HG03442 (cell line): ENCODE measurements around the gene ADARB1.

Experiments used
- ATAC-seq: cut with Tn5 transposase; IDR thresholded peaks from one replicate; pipeline ENCODE4 v1.9.1; 2021; ENCODE audit warnings: mild to moderate bottlenecking, moderate library complexity; ENCODE audit not compliant: unreplicated experiment

The ADARB1 gene

DNA sequence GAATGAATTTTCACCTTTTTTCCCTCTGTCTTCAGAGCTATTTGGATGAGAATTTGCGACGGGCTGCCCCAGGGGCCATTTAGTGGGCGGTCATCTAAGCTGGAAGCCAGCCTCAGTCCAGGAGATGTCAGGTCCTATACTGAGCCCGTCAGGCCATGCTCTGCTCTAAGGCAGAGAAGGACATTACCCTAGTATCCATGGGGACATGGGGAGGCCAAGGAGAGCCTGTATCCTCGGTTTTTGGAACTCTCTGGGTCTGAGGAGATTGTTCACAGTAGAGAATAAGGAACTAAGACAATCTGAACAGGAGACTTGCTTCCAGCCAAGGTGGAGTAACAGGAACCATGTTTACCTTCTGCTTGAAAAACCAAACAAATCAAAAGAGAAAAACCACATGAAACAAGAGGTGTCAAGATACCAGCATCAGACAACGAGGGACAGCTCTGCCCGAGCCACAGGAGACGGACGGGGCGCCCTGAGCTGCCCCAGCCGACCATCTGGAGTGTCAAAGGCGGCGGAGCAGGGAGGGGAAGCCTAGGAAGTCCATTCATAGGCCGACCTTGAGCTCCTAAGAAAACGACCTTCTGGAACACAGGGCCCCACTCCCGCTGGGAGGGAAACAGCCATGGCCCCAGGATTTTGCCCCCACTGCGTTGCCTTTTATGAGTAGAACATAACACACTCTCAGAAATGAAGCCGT, 20.0 kb upstream of the ADARB1 start:
- ATAC-seq: no peak

DNA sequence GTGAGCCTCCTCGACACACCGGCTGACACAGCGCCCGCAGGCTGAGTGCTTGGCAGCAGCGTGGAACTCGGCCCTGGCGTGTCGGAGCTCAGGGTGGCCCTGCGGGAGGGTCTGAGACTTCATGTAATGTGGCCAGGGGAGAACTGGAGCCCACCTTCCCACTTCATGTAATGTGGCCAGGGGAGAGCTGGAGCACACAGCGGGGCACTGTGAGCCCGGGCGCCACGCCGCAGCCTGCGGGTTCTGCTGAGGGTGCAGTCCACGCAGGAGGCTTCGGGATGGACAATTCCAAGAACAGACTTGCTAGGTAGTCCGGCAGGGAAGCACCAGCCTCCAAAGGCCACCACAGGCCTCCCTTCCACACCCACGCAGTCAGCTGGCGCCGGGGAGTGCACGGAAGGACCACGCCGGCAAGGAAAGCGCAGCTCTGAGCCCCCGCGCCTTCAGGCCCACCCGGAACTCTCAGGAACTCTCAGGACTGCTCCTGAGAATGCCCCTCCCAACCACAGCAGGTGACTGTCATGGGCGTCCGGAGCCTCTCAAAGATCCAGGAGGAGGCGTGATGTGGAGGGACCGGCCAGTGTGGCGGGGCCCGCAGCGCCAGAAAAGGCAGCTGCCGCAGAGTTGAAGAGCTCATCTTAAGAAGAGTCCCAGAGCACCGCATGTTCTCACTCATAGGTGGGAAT, 19.3 kb upstream of the ADARB1 start:
- no peak for ATAC-seq

DNA sequence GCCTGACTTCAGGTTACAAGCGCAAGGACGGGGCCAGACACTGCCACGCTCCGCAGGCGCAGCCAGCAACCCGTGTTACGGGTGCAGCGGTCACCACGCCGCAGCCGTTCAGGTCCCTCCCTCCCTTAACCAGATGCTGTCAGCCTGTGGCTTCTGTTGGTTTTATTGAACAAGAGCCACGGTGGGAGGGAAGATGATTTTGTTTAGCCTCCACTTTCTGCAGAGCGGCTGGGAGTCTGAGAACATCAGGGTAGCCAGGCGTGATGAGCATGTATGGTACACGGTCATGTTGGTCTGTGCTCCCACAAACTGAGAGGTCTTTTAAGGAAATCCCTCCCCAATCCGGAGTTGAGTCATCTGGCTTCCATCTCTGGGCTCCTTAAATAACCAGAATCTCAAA, 18.5 kb upstream of the ADARB1 start:
- no peak for ATAC-seq

DNA sequence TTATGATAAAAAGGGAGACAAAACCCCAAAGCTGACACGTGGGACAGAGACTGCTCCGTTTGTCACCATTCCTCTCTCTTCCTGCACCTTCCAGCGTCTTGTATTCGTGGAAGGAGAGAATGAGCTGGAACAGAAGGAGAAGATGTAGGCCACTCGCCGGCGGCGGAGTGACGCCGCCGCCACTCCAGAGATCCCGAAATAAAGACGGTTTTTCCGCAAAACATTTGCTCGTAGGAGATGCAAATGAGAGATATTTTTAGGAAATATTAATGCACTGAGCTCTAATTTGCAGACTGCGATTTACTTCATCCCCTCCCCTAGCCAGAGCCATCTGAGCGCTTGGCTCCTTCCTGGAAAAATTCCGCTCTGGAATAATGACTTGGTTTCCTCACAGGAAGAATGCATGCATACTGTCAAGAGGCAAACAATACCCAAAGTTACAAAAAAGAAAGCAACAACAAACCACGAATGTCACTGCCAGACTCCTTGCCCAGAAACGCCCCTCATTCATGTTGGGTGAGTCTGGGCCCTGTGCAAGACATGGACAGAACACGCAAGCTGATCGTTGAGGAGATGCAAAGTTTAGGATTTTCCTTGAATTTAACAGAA, 18.0 kb upstream of the ADARB1 start:
- ATAC-seq: no peak

DNA sequence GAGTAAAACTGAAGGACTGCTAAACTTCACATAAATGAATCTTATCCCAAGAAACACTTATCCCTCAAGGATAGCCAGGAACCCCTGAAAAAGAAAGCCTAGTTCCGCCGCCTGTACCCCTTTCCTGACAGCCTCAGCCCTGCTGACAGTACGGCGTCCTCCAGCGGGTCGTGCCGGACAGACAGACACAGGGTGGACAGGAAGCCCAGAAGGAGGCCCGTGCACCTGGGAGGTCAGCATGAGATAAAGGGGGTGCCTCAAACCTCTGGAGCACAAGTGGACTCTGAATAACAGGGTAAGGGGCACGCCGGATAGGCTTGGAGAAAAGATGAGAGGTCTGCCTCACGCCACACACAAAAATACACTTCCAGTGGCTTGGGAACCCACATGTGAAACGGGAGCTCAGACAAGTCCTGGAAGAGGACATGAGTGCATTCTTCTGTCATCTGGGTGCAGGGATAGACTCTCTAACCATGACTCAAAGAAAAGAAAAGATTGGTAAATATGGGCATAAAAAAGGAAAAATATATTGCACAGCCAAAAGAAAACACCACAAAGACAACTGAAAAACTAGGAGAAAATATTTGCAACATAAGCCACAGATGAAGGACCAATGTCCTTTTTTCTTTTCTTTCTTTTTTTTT, 17.3 kb upstream of the ADARB1 start:
- ATAC-seq: no peak

DNA sequence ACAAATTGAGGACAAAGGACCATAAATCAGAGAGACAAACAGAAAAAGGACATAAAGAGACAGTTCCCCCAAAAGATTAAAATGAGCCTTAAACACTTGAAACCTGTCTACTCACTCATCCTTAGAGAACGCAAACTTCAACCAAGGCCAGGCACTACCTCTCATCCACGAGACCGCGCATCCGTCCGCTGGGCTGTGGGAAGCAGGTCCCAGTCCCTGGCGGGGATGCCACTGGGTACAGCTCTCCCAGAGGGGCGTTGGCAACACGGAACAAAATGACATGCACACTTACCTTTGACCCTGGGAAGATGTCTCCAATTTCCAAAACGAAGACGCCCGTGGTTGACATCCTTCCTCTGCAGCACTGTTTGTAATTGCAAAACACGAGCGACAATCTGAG, 16.5 kb upstream of the ADARB1 start:
- no peak for ATAC-seq

DNA sequence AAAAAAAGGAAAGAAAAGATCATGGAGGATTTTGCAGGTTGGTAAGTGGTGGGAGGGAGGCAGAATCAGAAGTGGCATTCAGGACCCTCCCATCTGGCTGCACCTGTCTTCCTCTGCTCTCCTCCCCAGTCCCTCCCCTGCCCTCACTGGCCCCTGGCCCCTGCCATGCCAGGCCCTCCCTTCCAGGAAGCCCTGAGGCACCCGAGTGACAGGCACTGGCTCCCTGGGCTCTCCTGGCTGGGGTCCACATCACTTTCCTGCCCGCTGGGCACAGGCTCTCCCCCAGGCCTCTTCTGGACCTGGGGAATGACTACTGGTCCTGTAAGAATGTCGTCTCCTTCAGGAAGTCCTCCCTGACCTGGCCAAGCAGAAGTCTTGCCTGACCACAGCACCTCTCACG, 15.3 kb upstream of the ADARB1 start:
- ATAC-seq: no peak

DNA sequence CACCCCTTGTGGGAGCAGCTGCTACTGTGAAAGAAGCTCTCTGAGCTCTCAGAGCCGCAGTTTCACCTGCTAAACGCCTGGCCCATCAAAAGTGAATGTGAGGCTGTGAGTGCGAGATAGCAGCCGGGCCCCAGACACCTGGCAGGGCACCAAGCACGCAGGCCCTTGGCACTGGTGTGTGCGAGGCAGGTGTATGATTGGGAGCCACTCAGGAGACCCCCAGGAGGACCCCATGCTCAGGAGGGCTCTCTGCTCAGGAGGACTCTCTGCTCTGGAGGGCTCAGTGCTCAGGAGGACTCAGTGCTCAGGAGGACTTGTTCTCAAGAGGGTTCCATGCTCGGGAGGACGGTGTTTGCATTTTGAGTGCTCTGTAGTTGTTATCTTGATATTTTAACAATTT, 14.3 kb upstream of the ADARB1 start:
- ATAC-seq: no peak

DNA sequence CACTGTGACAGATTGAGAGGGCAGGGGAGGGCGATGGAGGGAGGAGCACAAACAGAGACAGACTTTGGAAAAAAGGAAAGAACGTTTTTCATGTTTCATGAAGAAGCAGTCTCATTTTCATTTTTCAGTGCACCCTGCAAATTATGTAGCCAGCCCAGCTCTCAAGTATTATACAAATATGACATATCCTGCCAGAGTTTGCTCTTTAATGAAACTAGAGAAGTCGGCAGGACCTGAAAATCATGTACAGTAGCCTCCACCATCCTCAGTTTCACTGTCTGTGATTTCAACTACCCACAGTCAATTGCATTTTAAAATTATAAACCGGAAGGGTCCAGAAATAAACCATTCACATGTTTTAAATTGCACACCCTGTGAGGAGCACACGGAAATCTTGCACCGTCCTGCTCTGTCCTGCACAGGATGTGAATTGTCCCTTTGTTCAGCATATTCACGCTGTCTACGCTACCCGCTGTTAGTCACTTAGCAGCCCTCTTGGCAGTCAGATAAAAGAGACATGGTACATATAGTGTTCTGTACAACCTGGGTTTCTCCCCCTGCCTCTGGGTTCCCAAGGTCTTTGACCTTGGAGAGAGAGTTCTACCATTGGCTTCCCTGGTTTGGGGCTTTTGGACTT, 13.6 kb upstream of the ADARB1 start:
- ATAC-seq: no peak

DNA sequence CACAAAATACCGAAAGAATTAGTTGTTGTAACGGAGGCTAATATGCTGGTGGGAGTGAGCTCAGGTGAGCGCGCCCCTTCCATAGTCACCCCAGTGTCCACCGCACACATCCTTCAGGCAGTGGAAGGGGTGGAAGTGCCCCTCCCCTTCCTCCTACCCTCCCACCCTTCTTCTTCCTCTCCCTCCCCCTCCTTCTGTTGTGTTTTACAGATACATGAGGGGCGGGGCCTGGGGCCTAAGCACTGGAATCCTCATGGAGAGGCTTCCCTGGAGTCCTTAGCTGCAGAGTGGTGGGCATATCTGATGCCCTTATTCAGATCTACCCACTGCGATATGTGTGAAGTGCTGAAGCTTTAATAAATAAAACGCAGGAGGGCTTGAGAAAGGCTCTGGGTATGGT, 10.3 kb upstream of the ADARB1 start:
- ATAC-seq: no peak

DNA sequence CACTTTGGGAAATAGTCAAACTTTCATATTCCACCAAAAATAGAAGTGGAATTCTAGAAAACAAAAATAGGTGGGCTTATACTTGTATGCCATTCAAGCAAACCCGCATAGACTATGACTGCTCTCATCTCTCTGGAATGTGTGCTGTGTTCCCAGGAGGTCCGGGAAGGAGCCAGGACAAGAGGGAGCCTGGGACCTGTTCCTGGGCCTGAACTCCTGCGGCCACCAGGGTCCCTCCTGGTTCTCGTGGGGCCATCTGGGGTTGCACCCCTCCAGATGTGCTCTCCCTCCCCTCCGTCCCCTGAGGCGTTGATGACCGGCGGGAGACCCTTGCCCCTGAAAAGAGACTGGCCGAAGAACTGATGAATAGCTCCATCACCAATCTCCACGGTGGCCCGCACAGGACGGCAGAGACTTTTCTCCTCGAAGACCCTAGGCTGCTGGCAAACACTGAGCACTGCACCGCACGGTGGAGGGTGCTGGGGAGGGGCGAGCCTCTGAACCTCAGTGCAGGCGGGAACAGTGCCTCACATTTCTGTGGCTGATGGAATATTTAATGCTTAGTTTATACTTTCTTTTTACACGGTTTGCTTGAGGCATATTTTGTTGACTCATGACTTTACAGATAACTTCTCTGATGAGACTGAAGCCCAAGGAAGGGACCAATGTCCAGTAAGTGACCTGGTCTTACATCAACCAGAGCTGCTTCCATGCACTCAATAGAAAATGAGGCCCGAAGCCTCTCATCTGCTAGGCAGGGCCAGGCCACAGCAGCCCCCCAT, 9.6 kb upstream of the ADARB1 start:
- ATAC-seq: no peak

DNA sequence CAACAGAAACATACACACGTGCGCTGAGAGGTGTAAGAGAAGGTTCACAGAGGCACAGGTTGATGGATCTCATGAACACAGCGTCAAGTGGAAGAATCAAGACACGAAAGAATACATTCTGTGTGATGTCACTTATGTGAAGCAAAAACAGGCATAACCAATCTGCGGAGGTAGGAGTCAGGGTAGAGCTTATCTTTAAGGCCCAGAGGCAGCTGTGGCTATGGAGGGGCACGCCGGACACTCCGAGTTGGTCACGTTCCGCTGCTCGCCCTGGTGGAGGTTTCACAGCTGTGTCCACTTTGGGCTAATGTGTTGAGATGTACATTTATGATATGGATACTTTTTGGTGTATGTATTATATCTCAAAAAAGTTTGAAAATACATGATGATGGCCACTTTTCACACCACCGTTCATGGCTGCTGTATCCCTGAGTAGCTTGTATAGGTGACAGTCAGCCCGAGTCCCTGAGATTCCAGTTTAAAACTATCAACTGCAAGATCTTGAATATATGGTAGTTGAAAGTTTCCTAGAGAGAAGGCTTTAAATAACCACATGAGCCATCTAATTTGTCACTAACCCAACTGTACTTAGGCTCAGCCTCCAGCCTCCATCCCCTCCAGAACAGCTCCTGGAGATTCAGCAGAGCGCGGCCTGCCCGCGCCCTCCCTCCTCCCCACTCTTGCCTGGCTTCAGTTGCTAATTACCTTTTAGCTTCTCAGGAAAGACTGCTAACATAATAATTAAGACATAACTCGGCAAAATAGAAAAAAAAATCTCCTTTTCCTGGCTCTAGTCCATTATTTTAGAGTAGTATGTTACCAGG, 6.7 kb upstream of the ADARB1 start:
- ATAC-seq: no peak

DNA sequence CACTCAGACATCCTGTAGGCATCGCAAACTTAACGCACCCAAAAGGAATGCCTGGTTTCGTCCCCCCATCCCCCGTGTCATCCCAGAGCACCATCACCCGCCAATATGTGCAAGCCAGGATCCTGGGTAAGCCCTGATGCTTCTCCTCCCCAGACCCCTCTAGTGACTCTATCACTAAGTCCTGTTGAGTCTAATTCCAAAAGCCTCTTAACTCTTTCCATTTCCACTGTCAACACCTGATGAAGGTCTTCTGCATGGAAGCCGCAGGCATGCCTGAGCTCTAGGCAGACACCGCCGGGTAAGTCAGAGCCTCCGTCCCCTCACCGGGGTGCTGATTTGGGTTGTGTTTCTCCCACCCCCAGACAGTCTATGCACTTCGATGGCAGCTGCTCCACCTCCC, 5.3 kb upstream of the ADARB1 start:
- ATAC-seq: no peak

DNA sequence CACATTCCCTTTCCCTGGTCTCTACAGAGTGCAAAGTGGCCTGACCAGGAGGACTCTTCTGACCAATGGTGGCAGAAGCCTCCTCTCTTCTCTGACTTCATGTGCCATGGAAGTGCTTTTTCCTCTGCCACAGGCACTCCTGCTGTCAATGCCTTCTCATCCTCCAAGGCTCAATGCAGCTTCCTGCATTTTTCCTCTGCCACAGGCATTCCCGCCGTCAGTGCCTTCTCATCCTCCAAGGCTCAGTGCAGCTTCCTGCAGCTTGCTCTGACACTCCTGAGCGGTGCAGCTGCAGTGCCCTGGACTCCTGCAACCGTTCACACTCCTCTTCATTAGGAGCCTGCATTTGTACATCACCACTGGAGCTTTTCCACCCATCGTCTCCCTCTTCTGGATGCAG, 4.7 kb upstream of the ADARB1 start:
- no peak for ATAC-seq

DNA sequence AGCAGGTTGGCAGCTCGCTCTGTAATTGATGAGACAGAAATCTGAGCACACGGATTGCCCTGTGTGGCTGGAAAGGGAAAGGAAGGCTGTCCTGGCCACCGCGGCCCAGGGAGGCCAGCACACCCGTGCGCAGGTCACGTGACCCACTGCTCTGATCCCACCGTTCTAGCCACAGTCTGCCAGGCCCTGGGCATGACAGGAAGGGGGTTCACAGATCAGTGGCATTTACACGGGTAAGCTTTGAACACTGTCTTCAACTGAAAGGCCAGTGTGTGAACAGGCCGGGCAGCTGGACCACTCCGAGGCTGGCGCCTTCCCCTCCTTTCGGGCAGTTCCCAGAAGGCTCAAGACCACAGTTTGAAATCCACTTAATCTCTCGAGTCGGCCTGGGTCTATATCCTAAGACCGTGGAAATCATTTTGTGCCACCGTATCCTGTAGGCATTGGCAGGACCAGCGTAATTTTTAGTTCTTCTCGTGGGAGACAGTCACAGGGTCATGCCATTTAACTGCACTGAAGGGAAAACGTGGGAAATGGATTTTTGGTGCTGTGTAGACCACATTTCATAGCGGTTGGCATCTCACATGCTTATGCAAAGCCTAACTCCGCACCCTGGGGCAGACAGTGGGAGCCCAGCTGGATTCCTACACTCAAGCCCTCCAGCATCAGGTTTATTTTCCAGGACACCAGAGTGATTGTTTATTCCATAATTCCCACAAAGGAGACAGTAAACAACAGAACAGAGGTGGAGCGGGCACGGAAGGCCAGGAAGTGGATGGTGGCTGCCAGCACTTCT, 3.1 kb upstream of the ADARB1 start:
- no peak for ATAC-seq

DNA sequence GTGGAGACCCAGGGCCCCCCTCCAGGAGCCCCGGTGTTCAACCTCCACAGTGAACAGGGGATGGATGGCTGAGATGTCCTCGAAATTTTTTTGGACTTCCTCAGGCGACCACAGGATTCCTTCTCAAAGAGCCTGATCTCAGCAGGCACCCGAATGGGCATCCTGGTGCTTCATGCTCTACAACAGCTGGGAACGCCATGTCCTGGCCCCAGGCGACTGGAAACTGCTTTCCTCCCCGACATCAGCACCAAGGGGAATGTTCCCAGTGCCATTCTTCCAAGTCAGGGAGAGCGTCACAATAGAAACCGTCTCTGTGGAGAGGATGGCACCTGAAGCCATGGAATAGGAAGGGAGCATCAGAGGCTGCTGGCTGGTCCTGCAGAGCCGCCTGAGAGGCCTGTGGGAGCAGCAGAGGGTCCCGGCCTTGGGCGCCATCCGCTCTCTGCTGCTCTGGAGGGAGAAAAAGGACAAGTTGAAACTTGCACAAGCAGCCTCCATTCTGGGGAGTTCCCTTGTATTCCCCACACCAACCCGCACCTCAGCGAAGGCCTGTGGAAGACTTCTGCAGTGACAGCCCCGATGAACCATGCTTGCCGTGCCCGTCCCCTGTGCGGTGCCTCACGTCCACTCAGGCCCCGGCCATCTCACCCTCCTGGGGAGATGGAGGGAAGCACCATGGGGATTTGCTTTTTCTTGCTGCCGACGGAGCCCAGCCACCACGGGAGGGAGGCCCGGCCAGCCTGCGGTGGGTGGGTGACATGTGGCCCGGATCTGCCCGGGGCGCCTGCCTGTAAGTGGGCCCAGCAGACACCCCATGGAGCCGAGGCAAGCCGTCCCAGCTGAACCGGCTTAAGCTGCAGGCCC, 2.3 kb upstream of the ADARB1 start:
- no peak for ATAC-seq

DNA sequence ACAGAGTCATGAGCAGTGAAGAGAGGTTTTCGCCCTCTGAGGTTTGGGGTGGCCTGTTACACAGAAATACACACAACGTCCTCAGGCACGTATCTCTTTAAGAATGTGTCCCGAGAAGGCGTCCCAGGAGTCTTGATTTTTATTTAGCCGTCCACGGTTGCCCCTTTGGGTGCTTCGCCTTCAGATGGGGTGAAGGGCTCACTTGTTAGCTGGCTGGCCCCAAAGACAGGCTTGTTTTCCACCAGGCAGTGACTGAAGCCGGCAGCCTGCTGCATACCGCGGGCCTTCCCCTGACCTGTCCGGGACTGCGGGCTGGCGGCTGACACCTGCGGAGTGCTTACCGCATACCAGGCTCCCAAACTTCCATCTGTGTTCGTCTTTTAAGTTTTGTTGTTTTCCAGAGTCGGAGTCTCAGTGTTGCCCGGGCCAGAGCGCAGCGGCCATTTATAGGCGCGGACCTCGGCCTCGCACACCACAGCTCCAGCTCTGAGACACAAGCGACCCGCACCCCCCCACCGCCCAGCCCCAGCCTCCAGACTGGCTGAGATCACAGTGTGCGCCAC, 1.6 kb upstream of the ADARB1 start:
- ATAC-seq: no peak
